Measurements from ENCODE around the gene CCDC97. TPM values are rescaled to one million over a fixed set of nuclear protein-coding genes. Genes with fewer than 3 reads are reported as not detected.

Gene CCDC97
- total and polyA plus RNA-seq, 2 of the 8 experiments (the other 6 are each of a cell fraction or from before 2014, with no cell fraction given): 19.8 to 27.1 TPM

DNA sequence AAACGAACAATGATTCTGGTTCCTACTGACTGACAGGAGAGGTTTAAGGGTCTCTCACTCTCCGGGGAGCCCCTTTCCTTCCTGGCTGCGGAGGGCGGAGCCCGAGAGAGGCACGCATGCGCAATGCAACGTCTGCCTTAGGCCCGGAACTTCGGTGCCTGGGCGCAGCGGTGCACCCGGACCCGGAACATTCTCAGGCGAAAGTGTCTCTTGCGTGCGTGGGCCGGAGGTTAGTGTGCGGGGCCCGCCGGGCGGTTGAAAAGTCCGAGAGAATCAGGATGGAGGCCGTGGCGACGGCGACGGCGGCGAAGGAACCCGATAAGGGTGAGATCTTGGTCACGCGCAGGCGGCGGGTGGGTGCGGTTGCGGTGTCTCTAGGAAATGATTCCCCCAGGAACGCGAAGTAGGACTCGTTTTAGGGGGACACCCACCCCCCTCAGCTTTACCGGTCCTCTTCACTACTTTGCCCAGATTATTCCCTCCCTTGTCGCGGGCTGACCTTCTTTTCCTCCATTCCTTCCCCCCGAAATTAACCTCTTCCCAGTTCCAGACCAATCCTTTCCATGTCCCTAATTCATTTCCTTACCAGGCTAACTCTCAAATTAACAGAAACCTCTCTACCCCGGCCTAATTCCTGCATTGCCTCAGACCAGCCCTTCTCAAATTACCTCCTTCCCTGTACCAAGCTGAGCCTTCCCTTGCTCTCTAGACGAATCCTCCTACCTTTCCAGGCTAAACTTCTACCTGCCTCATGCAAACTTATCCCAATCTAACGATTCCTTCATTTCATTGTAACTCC is at the start of gene CCDC97 (continued):
- TF ChIP-seq TBP (IDR thresholded peaks at IDR 0.05; ENCODE audit: low read depth, low read length): peak; percentile 82
- TF ChIP-seq GABPA (IDR thresholded peaks at IDR 0.05; ENCODE audit: borderline replicate concordance, insufficient read depth, low read length): peak; percentile 91
- TF ChIP-seq SAP30 (IDR thresholded peaks at IDR 0.05; ENCODE audit: insufficient read depth, insufficient replicate concordance, low read length): no peak
- TF ChIP-seq PHF8 (conservative IDR thresholded peaks at IDR 0.05; ENCODE audit: low read depth, low read length): peak; percentile 94
- no peak for TF ChIP-seq RNF2 (IDR thresholded peaks at IDR 0.05; ENCODE audit: borderline replicate concordance, low read depth, low read length, missing control alignments, poor library complexity, severe bottlenecking)
- peak; percentile 62; the same call in 1 of the 2 replicates for TF ChIP-seq TCF12 (IDR thresholded peaks at IDR 0.05; ENCODE audit: low read depth, low read length)
- no peak for TF ChIP-seq CBX5 (IDR thresholded peaks at IDR 0.05; ENCODE audit: low read depth, low read length)
- peak; percentile 59 for TF ChIP-seq CEBPB (IDR thresholded peaks at IDR 0.05; ENCODE audit: low read depth, low read length)
- TF ChIP-seq, protein P1, sequence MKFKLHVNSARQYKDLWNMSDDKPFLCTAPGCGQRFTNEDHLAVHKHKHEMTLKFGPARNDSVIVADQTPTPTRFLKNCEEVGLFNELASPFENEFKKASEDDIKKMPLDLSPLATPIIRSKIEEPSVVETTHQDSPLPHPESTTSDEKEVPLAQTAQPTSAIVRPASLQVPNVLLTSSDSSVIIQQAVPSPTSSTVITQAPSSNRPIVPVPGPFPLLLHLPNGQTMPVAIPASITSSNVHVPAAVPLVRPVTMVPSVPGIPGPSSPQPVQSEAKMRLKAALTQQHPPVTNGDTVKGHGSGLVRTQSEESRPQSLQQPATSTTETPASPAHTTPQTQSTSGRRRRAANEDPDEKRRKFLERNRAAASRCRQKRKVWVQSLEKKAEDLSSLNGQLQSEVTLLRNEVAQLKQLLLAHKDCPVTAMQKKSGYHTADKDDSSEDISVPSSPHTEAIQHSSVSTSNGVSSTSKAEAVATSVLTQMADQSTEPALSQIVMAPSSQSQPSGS (IDR thresholded peaks at IDR 0.05; ENCODE audit: low read length): no peak
- TF ChIP-seq RAD21 (IDR thresholded peaks at IDR 0.05 in 1 of 2, conservative IDR thresholded peaks at IDR 0.05 in 1 of 2; ENCODE audit: low read depth in 2 of 2, low read length in 2 of 2): no peak
- TF ChIP-seq SP4 (IDR thresholded peaks at IDR 0.05; ENCODE audit: low read length): 0 out of 2 replicates have a peak, but pooled peaks have one; percentile 19
- no peak for TF ChIP-seq SP2 (IDR thresholded peaks at IDR 0.05; ENCODE audit: low read length)
- no peak for TF ChIP-seq SIRT6 (IDR thresholded peaks at IDR 0.05; ENCODE audit: low read length)
- peak; percentile 83 for TF ChIP-seq TAF1 (IDR thresholded peaks at IDR 0.05; ENCODE audit: low read depth, low read length)
- TF ChIP-seq EP300 (IDR thresholded peaks at IDR 0.05; ENCODE audit: borderline replicate concordance in 1 of 2, low read depth in 2 of 2, low read length in 2 of 2): no peak
- peak; percentile 27; the same call in 1 of the 2 replicates for TF ChIP-seq CREB1 (IDR thresholded peaks at IDR 0.05)
- peak; percentile 88 to 92 for TF ChIP-seq HDAC2 (IDR thresholded peaks at IDR 0.05; ENCODE audit: borderline replicate concordance in 1 of 2, low read depth in 2 of 2, low read length in 2 of 2)
- no peak for TF ChIP-seq POU5F1 (IDR thresholded peaks at IDR 0.05; ENCODE audit: low read depth, low read length)
- TF ChIP-seq ASH2L (IDR thresholded peaks at IDR 0.05; ENCODE audit: low read length): peak; percentile 98
- TF ChIP-seq, protein P2, sequence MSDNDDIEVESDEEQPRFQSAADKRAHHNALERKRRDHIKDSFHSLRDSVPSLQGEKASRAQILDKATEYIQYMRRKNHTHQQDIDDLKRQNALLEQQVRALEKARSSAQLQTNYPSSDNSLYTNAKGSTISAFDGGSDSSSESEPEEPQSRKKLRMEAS (IDR thresholded peaks at IDR 0.05): no peak; the same call in none of the 2 replicates
- TF ChIP-seq CHD1 (IDR thresholded peaks at IDR 0.05; ENCODE audit: low read depth, low read length): no peak
- peak; percentile 37; the same call in 1 of the 2 replicates for TF ChIP-seq YY1 (IDR thresholded peaks at IDR 0.05; ENCODE audit: low read depth, low read length)

Data from H1 (cell line).